ENCODE data around the gene DOHH.

Gene DOHH

GRCh38 chr19:3507371-3508120, 7.1 kb upstream of the DOHH start:
- no peak for TF ChIP-seq POLR2A (IDR thresholded peaks at IDR 0.05; ENCODE audit: low read depth, low read length)
- no peak for FAIRE-seq
- no peak for DNase-seq (ENCODE audit: insufficient read length, low spot score)

GRCh38 chr19:3506384-3507340, 6.2 kb upstream of the DOHH start:
- no peak; the same call in 1 of the 2 replicates for TF ChIP-seq POLR2A (IDR thresholded peaks at IDR 0.05; ENCODE audit: low read depth, low read length)
- DNase-seq (ENCODE audit: insufficient read length, low spot score) (peak; percentile 45), FAIRE-seq (no peak)

DNA sequence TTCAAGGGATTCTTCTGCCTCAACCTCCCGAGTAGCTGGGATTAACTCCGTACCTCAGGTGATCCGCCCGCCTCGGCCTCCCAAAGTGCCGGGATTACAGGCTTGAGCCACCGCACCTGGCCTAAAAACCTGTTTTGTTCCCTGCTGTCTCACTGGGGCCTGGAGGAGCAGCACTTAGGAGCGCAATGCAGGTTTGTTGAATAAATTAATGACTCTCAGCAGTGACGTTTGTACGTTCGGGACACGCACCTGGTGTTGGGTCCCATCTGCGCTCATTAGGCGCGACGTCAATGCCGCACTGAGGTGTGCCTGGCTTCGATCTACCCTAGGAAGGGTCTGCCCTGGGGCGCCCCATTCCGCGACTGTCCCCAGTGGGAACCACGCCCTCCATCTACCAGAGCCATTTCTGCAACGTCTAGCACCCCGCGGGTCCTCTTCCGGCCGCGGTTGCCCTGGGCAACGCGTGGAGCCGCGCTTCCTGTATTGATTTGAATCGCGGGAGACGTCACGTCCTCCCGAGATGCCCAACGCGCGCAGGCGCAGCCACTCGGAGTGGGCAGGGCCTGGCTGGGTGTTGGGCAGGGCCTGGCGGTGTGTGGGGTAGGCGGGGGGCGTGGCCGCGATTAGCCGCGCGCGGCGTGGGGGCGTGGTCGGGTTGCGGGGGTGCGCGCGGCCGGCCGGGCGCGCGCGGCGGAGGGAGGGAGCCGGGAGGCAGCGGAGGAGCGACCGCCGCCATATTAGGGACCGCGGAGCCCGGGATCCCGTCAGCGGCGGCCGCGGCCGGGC, 5.3 kb upstream of the DOHH start, which contains the start of gene FZR1:
TSS of gene FZR1 (plus strand) at position 714 of the 786 bp plus-strand sequence. CDS start 16,679 bp downstream, outside the sequence.
- TF ChIP-seq POLR2A (IDR thresholded peaks at IDR 0.05; ENCODE audit: low read depth, low read length) = peak; percentile 46; the same call in 1 of the 2 replicates
- FAIRE-seq = no peak

GRCh38 chr19:3504735-3505134, 4.3 kb upstream of the DOHH start:
- FAIRE-seq (no peak), DNase-seq (ENCODE audit: insufficient read length, low spot score) (no peak)
- no peak for TF ChIP-seq POLR2A (IDR thresholded peaks at IDR 0.05; ENCODE audit: low read depth, low read length)

More for the DNA sequence above, 5.3 kb upstream of the DOHH start, which contains the start of gene FZR1:
- DNase-seq (ENCODE audit: insufficient read length, low spot score) = peak; percentile 96

- FAIRE-seq (no peak), DNase-seq (ENCODE audit: insufficient read length, low spot score) (no peak)
- no peak for TF ChIP-seq POLR2A (IDR thresholded peaks at IDR 0.05; ENCODE audit: low read depth, low read length)
Measured at GRCh38 chr19:3503036-3503572, 2.6 kb upstream of the DOHH start.

- FAIRE-seq (no peak), DNase-seq (ENCODE audit: insufficient read length, low spot score) (no peak)
- no peak for TF ChIP-seq POLR2A (IDR thresholded peaks at IDR 0.05; ENCODE audit: low read depth, low read length)
Measured at GRCh38 chr19:3501780-3502179, 1.3 kb upstream of the DOHH start.

- no peak for FAIRE-seq
- no peak for DNase-seq (ENCODE audit: insufficient read length, low spot score)
Measured at GRCh38 chr19:3499738-3500428, 591 bp downstream of the DOHH start.

DNA sequence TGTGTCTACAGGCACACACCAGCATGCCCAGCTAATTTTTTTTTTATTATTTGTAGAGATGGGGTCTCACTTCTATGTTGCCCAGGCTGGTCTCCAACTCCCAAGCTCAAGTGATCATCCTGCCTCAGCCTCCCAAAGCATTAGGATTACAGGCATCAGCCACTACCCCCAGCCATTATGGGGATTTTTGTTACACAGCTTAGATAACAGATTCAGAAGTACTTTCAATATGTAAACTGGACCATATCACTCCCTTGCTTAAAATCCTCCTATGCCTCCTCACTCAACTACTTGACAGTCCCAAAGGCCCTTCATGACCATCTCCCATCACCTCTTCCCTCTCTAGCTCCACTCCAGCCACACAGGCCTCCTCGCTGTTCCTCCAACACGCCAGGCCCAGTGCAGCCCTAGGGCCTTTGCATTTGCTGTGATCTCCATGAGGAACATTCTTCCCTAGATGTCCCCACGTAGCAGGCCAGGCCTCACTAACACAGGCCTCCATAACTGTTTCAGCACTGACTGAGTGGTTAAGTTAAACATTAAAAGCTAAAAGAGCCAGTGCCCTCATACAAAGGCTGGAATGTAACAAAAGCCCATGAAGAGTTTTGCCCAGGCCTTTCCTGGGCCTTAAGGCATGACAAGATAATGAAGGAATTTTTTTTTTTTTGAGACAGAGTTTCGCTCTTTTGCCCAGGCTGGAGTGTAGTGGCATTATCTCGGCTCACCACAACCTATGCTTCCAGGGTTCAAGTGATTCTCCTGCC, 2.5 kb downstream of the DOHH start:
- no peak for FAIRE-seq
- no peak for TF ChIP-seq POLR2A (IDR thresholded peaks at IDR 0.05; ENCODE audit: low read depth, low read length)
- DNase-seq (ENCODE audit: insufficient read length, low spot score) = no peak

More at GRCh38 chr19:3499738-3500428, 591 bp downstream of the DOHH start:
- no peak for TF ChIP-seq POLR2A (IDR thresholded peaks at IDR 0.05; ENCODE audit: low read depth, low read length)

DNA sequence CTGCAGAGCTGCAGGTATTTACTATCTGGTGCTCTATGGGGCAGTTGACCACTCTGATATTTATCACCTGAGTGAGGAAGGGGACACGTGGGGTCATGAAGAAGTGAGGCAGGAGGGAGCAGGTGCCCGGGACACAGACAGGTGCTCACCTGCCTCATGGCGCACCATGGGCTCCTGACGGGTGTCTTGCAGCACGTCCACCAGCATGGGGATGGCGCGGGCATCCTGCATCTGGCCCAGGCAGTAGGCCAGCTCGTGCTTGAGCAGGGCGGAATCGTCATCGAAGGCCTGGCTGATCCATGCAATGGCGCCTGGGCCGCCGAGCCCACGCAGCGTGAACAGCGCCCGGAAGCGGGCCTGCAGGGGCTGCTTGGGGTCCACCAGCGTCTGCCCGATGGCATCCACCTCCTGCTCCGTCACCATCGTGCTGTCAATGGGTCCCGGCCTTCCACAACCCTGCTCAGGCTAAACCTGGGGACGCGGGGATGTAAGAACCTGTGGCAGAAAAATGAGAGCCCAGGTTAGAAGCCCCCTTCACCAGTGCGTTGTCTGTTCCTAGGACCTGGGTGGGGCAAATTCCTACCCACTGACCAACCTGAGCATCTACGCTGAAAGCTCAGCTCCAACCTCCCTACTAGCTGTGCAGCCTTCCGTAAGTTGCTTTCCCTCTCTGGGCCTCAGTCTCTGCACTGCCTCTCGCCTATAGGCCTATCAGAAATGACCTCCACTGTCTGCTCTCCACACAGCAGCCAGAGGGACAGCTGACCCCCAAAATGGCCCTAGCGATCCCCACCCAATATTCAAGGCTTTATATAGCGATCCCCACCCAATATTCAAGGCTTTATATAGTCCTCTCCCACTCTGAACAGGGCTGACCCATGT, 3.8 kb downstream of the DOHH start:
- no peak for TF ChIP-seq POLR2A (IDR thresholded peaks at IDR 0.05; ENCODE audit: low read depth, low read length)
- DNase-seq (ENCODE audit: insufficient read length, low spot score) (no peak), FAIRE-seq (no peak)

GRCh38 chr19:3494559-3494958, 5.9 kb downstream of the DOHH start:
- DNase-seq (ENCODE audit: insufficient read length, low spot score) (no peak), FAIRE-seq (no peak)
- TF ChIP-seq POLR2A (IDR thresholded peaks at IDR 0.05; ENCODE audit: low read depth, low read length) = no peak

GRCh38 chr19:3494051-3494450, 6.4 kb downstream of the DOHH start:
- FAIRE-seq (no peak), DNase-seq (ENCODE audit: insufficient read length, low spot score) (peak; percentile 85)
- no peak for TF ChIP-seq POLR2A (IDR thresholded peaks at IDR 0.05; ENCODE audit: low read depth, low read length)

Measured in H54 (cell line).